ENCODE data around the gene LEMD3. TPM values are rescaled to one million over a fixed set of nuclear protein-coding genes. Genes with fewer than 3 reads are reported as not detected.
A peak's percentile ranks its signal among the peaks of the same experiment; 100 is the strongest.

The LEMD3 gene
- total RNA-seq, 2 experiments from 2014 or later, result 19.5 to 23.2 TPM

GRCh38 chr12:65123435-65124063 is 45.8 kb upstream of the LEMD3 start:
- CTCF ChIA-PET, result interaction anchor here (0.8 to 6.4 kb wide), 14 partner anchors 9 to 328 kb away, joined by 3 to 42 read pairs (median 5); no protein-coding TSS in a partner anchor

GRCh38 chr12:65125247-65125646 is 44.1 kb upstream of the LEMD3 start:
- ChIA-PET POLR2A (no interaction called here), CTCF (interaction anchor here (0.6 to 6.4 kb wide), 4 partner anchors 44 to 328 kb away, joined by 3 to 42 read pairs (median 4); partner anchors contain the start of gene LEMD3)
- H3K4me1 Mint-ChIP-seq (ENCODE audit: low read depth), result peaks cover 3% of the 10 kb centered on the region
- no peak for TF ChIP-seq CTCF (IDR thresholded peaks at IDR 0.05)
- intact Hi-C loops (cut with micrococcal nuclease), result no loop called here
- H3K36me3 Mint-ChIP-seq (ENCODE audit: low read depth), result no peaks in the 10 kb centered on the region
- no peaks in the 10 kb centered on the region for H3K9me3 Mint-ChIP-seq
- DNase-seq (no peak), ATAC-seq (no peak)
- no peak overlapping the region for H3K27ac Mint-ChIP-seq
- H3K4me3 Mint-ChIP-seq, result no peak overlapping the region
- peaks cover 31% of the 10 kb centered on the region for H3K27me3 Mint-ChIP-seq

More at GRCh38 chr12:65123435-65124063, 45.8 kb upstream of the LEMD3 start:
- Mint-ChIP-seq H3K36me3 (ENCODE audit: low read depth) (no peaks in the 10 kb centered on the region), H3K4me3 (no peak overlapping the region), H3K27ac (no peak overlapping the region), H3K27me3 (peaks cover 34% of the 10 kb centered on the region), H3K4me1 (ENCODE audit: low read depth) (peaks cover 3% of the 10 kb centered on the region), H3K9me3 (no peaks in the 10 kb centered on the region)
- intact Hi-C loops (cut with micrococcal nuclease), result loop anchor here (5.0 kb wide), 2 partner anchors 231 to 321 kb away; no protein-coding TSS in a partner anchor
- ATAC-seq (no peak), DNase-seq (peak; percentile 35)
- POLR2A ChIA-PET, result no interaction called here
- TF ChIP-seq CTCF (IDR thresholded peaks at IDR 0.05), result peak; percentile 82

GRCh38 chr12:65125975-65126374 is 43.4 kb upstream of the LEMD3 start:
- POLR2A ChIA-PET, result no interaction called here
- TF ChIP-seq CTCF (IDR thresholded peaks at IDR 0.05), result no peak
- no peak overlapping the region for H3K27ac Mint-ChIP-seq
- no peak overlapping the region for H3K4me3 Mint-ChIP-seq
- intact Hi-C loops (cut with micrococcal nuclease), result no loop called here
- no peak for ATAC-seq
- CTCF ChIA-PET, result interaction anchor here (1.3 to 6.4 kb wide), 3 partner anchors 43 to 329 kb away, joined by 3 to 42 read pairs (median 4); partner anchors contain the start of gene LEMD3
- H3K27me3 Mint-ChIP-seq, result peaks cover 23% of the 10 kb centered on the region
- H3K4me1 Mint-ChIP-seq (ENCODE audit: low read depth), result peaks cover 3% of the 10 kb centered on the region
- DNase-seq, result no peak
- H3K36me3 Mint-ChIP-seq (ENCODE audit: low read depth), result no peaks in the 10 kb centered on the region
- H3K9me3 Mint-ChIP-seq, result no peaks in the 10 kb centered on the region

GRCh38 chr12:65126482-65126881 is 42.9 kb upstream of the LEMD3 start:
- Mint-ChIP-seq H3K4me1 (ENCODE audit: low read depth) (peaks cover 3% of the 10 kb centered on the region), H3K36me3 (ENCODE audit: low read depth) (no peaks in the 10 kb centered on the region), H3K27ac (no peak overlapping the region), H3K4me3 (no peak overlapping the region), H3K27me3 (peaks cover 24% of the 10 kb centered on the region), H3K9me3 (no peaks in the 10 kb centered on the region)
- ChIA-PET CTCF (interaction anchor here (1.3 to 6.4 kb wide), 3 partner anchors 42 to 329 kb away, joined by 3 to 42 read pairs (median 4); partner anchors contain the start of gene LEMD3), POLR2A (no interaction called here)
- intact Hi-C loops (cut with micrococcal nuclease), result no loop called here
- DNase-seq (no peak), ATAC-seq (no peak)
- TF ChIP-seq CTCF (IDR thresholded peaks at IDR 0.05), result no peak

- Mint-ChIP-seq H3K9me3 (peaks cover 6% of the 10 kb centered on the region), H3K4me3 (no peak overlapping the region), H3K27me3 (peaks cover 11% of the 10 kb centered on the region), H3K4me1 (ENCODE audit: low read depth) (no peaks in the 10 kb centered on the region), H3K36me3 (ENCODE audit: low read depth) (no peaks in the 10 kb centered on the region), H3K27ac (no peak overlapping the region)
- CTCF ChIA-PET, result interaction anchor here (0.6 to 1.4 kb wide), 4 partner anchors 11 to 33 kb away, joined by 3 to 6 read pairs (median 3); partner anchors contain the start of gene WIF1
- TF ChIP-seq CTCF (IDR thresholded peaks at IDR 0.05), result no peak
- POLR2A ChIA-PET, result interaction anchor here (1.1 kb wide), 1 partner anchor 352 kb away, joined by 4 read pairs; no protein-coding TSS in a partner anchor
- ATAC-seq (no peak), DNase-seq (no peak)
- intact Hi-C loops (cut with micrococcal nuclease), result no loop called here
Measured at GRCh38 chr12:65133879-65134278, 35.5 kb upstream of the LEMD3 start.

Data from activated CD8-positive, alpha-beta T cell treated with anti-CD3 and anti-CD28 coated beads for 36 hours (primary cell).